GM19328 (cell line): ENCODE measurements around the gene SUSD6.

Experiments
- ATAC-seq: cut with Tn5 transposase; IDR thresholded peaks from one replicate; pipeline ENCODE4 v1.9.1; 2021; ENCODE audit warnings: mild to moderate bottlenecking, moderate library complexity; ENCODE audit not compliant: unreplicated experiment

The SUSD6 gene

GRCh38 chr14:69670093-69670492, 58.7 kb downstream of the SUSD6 start:
- no peak for ATAC-seq

- ATAC-seq, result no peak
Observed at GRCh38 chr14:69671365-69672030, 60.1 kb downstream of the SUSD6 start.

- ATAC-seq, result no peak
Observed at GRCh38 chr14:69672356-69672755, 61.0 kb downstream of the SUSD6 start.

GRCh38 chr14:69673104-69673503, 61.7 kb downstream of the SUSD6 start:
- ATAC-seq, result no peak

GRCh38 chr14:69673578-69674305, 62.3 kb downstream of the SUSD6 start:
- no peak for ATAC-seq

- no peak for ATAC-seq
Observed at GRCh38 chr14:69674546-69675244, 63.3 kb downstream of the SUSD6 start.

- ATAC-seq, result no peak
Observed at GRCh38 chr14:69675245-69675583, 63.8 kb downstream of the SUSD6 start.

- peak; percentile 68 for ATAC-seq
Observed at GRCh38 chr14:69675877-69676416, 64.6 kb downstream of the SUSD6 start.

- ATAC-seq, result no peak
Observed at GRCh38 chr14:69676723-69677122, 65.3 kb downstream of the SUSD6 start.

- no peak for ATAC-seq
Observed at GRCh38 chr14:69680297-69680696, 68.9 kb downstream of the SUSD6 start.

GRCh38 chr14:69682136-69682535, 70.7 kb downstream of the SUSD6 start:
- no peak for ATAC-seq

- no peak for ATAC-seq
Observed at GRCh38 chr14:69682621-69683263, 71.3 kb downstream of the SUSD6 start.

GRCh38 chr14:69683971-69684370, 72.6 kb downstream of the SUSD6 start:
- ATAC-seq, result no peak

GRCh38 chr14:69684461-69685217, 73.2 kb downstream of the SUSD6 start:
- no peak for ATAC-seq

- ATAC-seq, result no peak
Observed at GRCh38 chr14:69685218-69685616, 73.8 kb downstream of the SUSD6 start.

GRCh38 chr14:69685716-69686115, 74.3 kb downstream of the SUSD6 start:
- ATAC-seq, result no peak

GRCh38 chr14:69687606-69688298, 76.4 kb downstream of the SUSD6 start:
- no peak for ATAC-seq

GRCh38 chr14:69688299-69688649, 76.9 kb downstream of the SUSD6 start:
- no peak for ATAC-seq

- ATAC-seq, result no peak
Observed at GRCh38 chr14:69690042-69690441, 78.6 kb downstream of the SUSD6 start.

GRCh38 chr14:69692594-69692993, 81.2 kb downstream of the SUSD6 start:
- ATAC-seq, result no peak
